ENCODE measurements around the gene KCTD8. TPM values are rescaled to one million over a fixed set of nuclear protein-coding genes. Genes with fewer than 3 reads are reported as not detected.

Gene KCTD8
- total and polyA plus RNA-seq, 7 experiments from 2014 or later, result not detected

GRCh38 chr4:44422912-44423311 lies 25.7 kb downstream of the KCTD8 start:
- Histone ChIP-seq H3K36me3 (ENCODE audit: control insufficient read depth in 2 of 3, insufficient read depth in 3 of 3, low read length in 3 of 3) (no peaks in the 10 kb centered on the region), H3K4me3 (ENCODE audit: low read length) (no peak overlapping the region), H3K4me1 (ENCODE audit: control insufficient read depth in 2 of 2, insufficient read depth in 2 of 2, low read length in 2 of 2) (no peaks in the 10 kb centered on the region), H3K27ac (ENCODE audit: low read depth, low read length) (no peak overlapping the region), H3K9me3 (ENCODE audit: control insufficient read depth in 2 of 3, low read length in 3 of 3) (no peaks in the 10 kb centered on the region), H3K27me3 (ENCODE audit: control insufficient read depth in 2 of 2, insufficient read depth in 2 of 2, low read length in 2 of 2) (no peaks in the 10 kb centered on the region)
- Mint-ChIP-seq H3K36me3 (no peaks in the 10 kb centered on the region), H3K9me3 (peaks cover 0 to 19% (median 0%) of the 10 kb centered on the region in 11 donors), H3K4me3 (no peak overlapping the region), H3K27me3 (no peaks in the 10 kb centered on the region), H3K27ac (no peak overlapping the region), H3K4me1 (peaks cover 0 to 2% (median 0%) of the 10 kb centered on the region in 7 donors)
- DNase-seq (no peak), ATAC-seq (no peak)
- ChIA-PET POLR2A (no interaction called here), CTCF (no interaction called here)
- intact Hi-C loops (cut with micrococcal nuclease), result no loop called here

- ChIA-PET CTCF (no interaction called here), POLR2A (no interaction called here)
- Histone ChIP-seq H3K36me3 (ENCODE audit: control insufficient read depth in 2 of 3, insufficient read depth in 3 of 3, low read length in 3 of 3) (no peaks in the 10 kb centered on the region), H3K27ac (ENCODE audit: low read depth, low read length) (no peak overlapping the region), H3K27me3 (ENCODE audit: control insufficient read depth in 2 of 2, insufficient read depth in 2 of 2, low read length in 2 of 2) (no peaks in the 10 kb centered on the region), H3K4me3 (ENCODE audit: low read length) (no peak overlapping the region), H3K4me1 (ENCODE audit: control insufficient read depth in 2 of 2, insufficient read depth in 2 of 2, low read length in 2 of 2) (no peaks in the 10 kb centered on the region), H3K9me3 (ENCODE audit: control insufficient read depth in 2 of 3, low read length in 3 of 3) (no peaks in the 10 kb centered on the region)
- H3K9me3 Mint-ChIP-seq, result peaks cover 0 to 19% (median 0%) of the 10 kb centered on the region in 11 donors
- H3K27me3 Mint-ChIP-seq, result no peaks in the 10 kb centered on the region
- no peak overlapping the region for H3K4me3 Mint-ChIP-seq
- H3K4me1 Mint-ChIP-seq, result peaks cover 0 to 2% (median 0%) of the 10 kb centered on the region in 7 donors
- DNase-seq (no peak), ATAC-seq (no peak)
- no peak overlapping the region for H3K27ac Mint-ChIP-seq
- no peaks in the 10 kb centered on the region for H3K36me3 Mint-ChIP-seq
- intact Hi-C loops (cut with micrococcal nuclease), result no loop called here
Measured at GRCh38 chr4:44421330-44422065, 27.1 kb downstream of the KCTD8 start.

GRCh38 chr4:44415251-44415650 lies 33.4 kb downstream of the KCTD8 start:
- H3K4me3 Mint-ChIP-seq, result no peak overlapping the region
- no peaks in the 10 kb centered on the region for H3K36me3 Mint-ChIP-seq
- Histone ChIP-seq H3K27ac (ENCODE audit: low read depth, low read length) (no peak overlapping the region), H3K4me3 (ENCODE audit: low read length) (no peak overlapping the region), H3K4me1 (ENCODE audit: control insufficient read depth in 2 of 2, insufficient read depth in 2 of 2, low read length in 2 of 2) (no peaks in the 10 kb centered on the region), H3K27me3 (ENCODE audit: control insufficient read depth in 2 of 2, insufficient read depth in 2 of 2, low read length in 2 of 2) (no peaks in the 10 kb centered on the region), H3K36me3 (ENCODE audit: control insufficient read depth in 2 of 3, insufficient read depth in 3 of 3, low read length in 3 of 3) (no peaks in the 10 kb centered on the region), H3K9me3 (ENCODE audit: control insufficient read depth in 2 of 3, low read length in 3 of 3) (no peaks in the 10 kb centered on the region)
- H3K27me3 Mint-ChIP-seq, result no peaks in the 10 kb centered on the region
- peaks cover 0 to 25% (median 6%) of the 10 kb centered on the region in 11 donors for H3K9me3 Mint-ChIP-seq
- CTCF ChIA-PET, result no interaction called here
- DNase-seq (no peak), ATAC-seq (no peak)
- POLR2A ChIA-PET, result no interaction called here
- intact Hi-C loops (cut with micrococcal nuclease), result no loop called here
- H3K27ac Mint-ChIP-seq, result no peak overlapping the region
- peaks cover 0 to 2% (median 0%) of the 10 kb centered on the region in 7 donors for H3K4me1 Mint-ChIP-seq

DNA sequence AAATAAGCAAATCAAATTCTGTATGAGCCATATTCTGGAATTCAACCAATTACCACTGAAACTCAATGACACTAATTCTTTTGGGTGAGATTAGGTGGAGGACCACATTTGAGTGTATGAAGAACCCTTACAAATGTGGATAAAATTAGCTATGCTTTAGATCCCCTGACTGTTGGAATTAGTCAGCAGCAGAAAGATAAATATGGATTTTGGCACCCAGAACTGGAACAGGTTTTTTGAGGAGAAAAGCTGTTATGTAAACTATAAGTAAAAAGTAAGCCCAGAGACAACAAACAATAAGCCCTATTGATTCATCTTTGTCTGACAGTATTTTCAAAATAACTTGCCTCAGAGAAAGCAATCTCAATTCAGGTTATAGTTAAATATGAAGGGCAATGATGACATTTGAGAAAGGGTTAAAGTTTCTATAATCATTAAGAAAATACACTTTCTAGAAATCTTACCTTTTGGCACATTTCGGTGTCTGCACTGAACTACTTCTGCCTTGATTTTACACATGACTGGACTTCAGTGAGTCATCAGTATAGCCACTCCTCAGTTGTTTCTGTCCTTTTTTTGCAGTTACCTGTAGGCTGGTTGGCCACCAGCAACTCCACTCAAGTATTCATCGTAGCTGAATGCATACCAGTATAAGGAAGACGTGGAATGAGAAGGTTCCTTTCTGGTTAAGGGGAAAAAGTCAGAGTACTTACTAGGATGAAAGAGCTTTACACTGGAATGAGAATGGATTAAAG lies 80.0 kb downstream of the KCTD8 start:
- intact Hi-C loops (cut with micrococcal nuclease), result no loop called here
- ATAC-seq (no peak), DNase-seq (no peak)
- Histone ChIP-seq H3K9me3 (ENCODE audit: control insufficient read depth in 2 of 3, low read length in 3 of 3) (no peaks in the 10 kb centered on the region), H3K4me3 (ENCODE audit: low read length) (no peak overlapping the region), H3K27ac (ENCODE audit: low read depth, low read length) (no peak overlapping the region), H3K36me3 (ENCODE audit: control insufficient read depth in 2 of 3, insufficient read depth in 3 of 3, low read length in 3 of 3) (no peaks in the 10 kb centered on the region), H3K27me3 (ENCODE audit: control insufficient read depth in 2 of 2, insufficient read depth in 2 of 2, low read length in 2 of 2) (no peaks in the 10 kb centered on the region), H3K4me1 (ENCODE audit: control insufficient read depth in 2 of 2, insufficient read depth in 2 of 2, low read length in 2 of 2) (no peaks in the 10 kb centered on the region)
- H3K27ac Mint-ChIP-seq, result no peak overlapping the region
- H3K4me1 Mint-ChIP-seq, result no peaks in the 10 kb centered on the region
- H3K9me3 Mint-ChIP-seq, result peaks cover 0 to 8% (median 3%) of the 10 kb centered on the region in 11 donors
- CTCF ChIA-PET, result no interaction called here
- POLR2A ChIA-PET, result no interaction called here
- H3K4me3 Mint-ChIP-seq, result no peak overlapping the region
- no peaks in the 10 kb centered on the region for H3K36me3 Mint-ChIP-seq
- no peaks in the 10 kb centered on the region for H3K27me3 Mint-ChIP-seq

DNA sequence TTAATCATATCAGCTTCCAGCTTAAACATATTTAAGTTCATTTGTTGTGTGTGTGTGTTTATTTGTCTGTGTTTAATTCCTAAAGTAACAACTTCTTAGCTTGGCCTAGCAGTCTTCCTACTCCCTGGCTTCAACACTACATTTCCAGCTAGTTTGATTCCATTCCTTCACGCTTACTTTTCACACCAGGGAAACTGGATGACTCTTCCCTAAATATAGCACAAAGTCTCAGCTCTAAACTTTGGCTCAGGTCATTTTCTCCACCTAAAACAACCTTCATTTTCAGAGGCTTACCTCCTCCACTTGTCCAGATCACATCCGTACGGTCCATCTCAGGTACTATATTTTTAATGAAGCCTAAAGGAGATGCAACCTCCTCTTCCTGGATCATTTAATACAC lies 94.4 kb downstream of the KCTD8 start:
- no peaks in the 10 kb centered on the region for H3K9me3 ChIP-seq (ENCODE audit: control insufficient read depth in 2 of 3, low read length in 3 of 3)
- Mint-ChIP-seq H3K4me3 (no peak overlapping the region), H3K4me1 (no peaks in the 10 kb centered on the region), H3K27me3 (no peaks in the 10 kb centered on the region), H3K9me3 (peaks cover 0 to 11% (median 0%) of the 10 kb centered on the region in 11 donors), H3K36me3 (no peaks in the 10 kb centered on the region), H3K27ac (no peak overlapping the region)
- ATAC-seq (no peak), DNase-seq (no peak)
- ChIA-PET CTCF (no interaction called here), POLR2A (no interaction called here)
- H3K27me3 ChIP-seq (ENCODE audit: control insufficient read depth in 2 of 2, insufficient read depth in 2 of 2, low read length in 2 of 2), result no peaks in the 10 kb centered on the region
- H3K4me1 ChIP-seq (ENCODE audit: control insufficient read depth in 2 of 2, insufficient read depth in 2 of 2, low read length in 2 of 2), result no peaks in the 10 kb centered on the region
- intact Hi-C loops (cut with micrococcal nuclease), result no loop called here
- no peak overlapping the region for H3K4me3 ChIP-seq (ENCODE audit: low read length)
- no peak overlapping the region for H3K27ac ChIP-seq (ENCODE audit: low read depth, low read length)
- H3K36me3 ChIP-seq (ENCODE audit: control insufficient read depth in 2 of 3, insufficient read depth in 3 of 3, low read length in 3 of 3), result no peaks in the 10 kb centered on the region

DNA sequence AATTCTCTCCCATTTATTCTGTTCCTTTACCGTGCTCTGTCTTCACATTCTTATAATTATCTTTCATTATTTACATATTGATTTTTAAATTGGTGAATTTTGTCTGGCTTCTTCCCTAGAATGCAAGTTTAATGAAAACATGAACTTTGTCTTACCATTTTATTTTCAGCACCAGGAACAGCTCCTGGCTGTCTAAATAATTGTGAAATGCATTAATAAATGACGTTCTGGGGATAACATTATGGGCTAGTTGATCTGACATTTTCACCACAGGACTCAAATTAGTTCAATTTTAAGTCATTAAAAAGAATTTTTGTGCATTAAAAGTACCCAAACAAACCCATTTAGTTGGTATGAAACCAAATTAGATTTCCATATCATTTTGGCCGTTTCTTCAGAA lies 97.5 kb downstream of the KCTD8 start:
- Histone ChIP-seq H3K27ac (ENCODE audit: low read depth, low read length) (no peak overlapping the region), H3K4me1 (ENCODE audit: control insufficient read depth in 2 of 2, insufficient read depth in 2 of 2, low read length in 2 of 2) (no peaks in the 10 kb centered on the region), H3K4me3 (ENCODE audit: low read length) (no peak overlapping the region), H3K9me3 (ENCODE audit: control insufficient read depth in 2 of 3, low read length in 3 of 3) (no peaks in the 10 kb centered on the region), H3K36me3 (ENCODE audit: control insufficient read depth in 2 of 3, insufficient read depth in 3 of 3, low read length in 3 of 3) (no peaks in the 10 kb centered on the region), H3K27me3 (ENCODE audit: control insufficient read depth in 2 of 2, insufficient read depth in 2 of 2, low read length in 2 of 2) (no peaks in the 10 kb centered on the region)
- DNase-seq, result no peak
- CTCF ChIA-PET, result no interaction called here
- no peaks in the 10 kb centered on the region for H3K27me3 Mint-ChIP-seq
- H3K27ac Mint-ChIP-seq, result no peak overlapping the region
- intact Hi-C loops (cut with micrococcal nuclease), result no loop called here
- H3K9me3 Mint-ChIP-seq, result peaks cover 0 to 11% (median 2%) of the 10 kb centered on the region in 11 donors
- no peaks in the 10 kb centered on the region for H3K36me3 Mint-ChIP-seq
- ATAC-seq, result no peak
- H3K4me3 Mint-ChIP-seq, result no peak overlapping the region
- POLR2A ChIA-PET, result no interaction called here
- no peaks in the 10 kb centered on the region for H3K4me1 Mint-ChIP-seq

DNA sequence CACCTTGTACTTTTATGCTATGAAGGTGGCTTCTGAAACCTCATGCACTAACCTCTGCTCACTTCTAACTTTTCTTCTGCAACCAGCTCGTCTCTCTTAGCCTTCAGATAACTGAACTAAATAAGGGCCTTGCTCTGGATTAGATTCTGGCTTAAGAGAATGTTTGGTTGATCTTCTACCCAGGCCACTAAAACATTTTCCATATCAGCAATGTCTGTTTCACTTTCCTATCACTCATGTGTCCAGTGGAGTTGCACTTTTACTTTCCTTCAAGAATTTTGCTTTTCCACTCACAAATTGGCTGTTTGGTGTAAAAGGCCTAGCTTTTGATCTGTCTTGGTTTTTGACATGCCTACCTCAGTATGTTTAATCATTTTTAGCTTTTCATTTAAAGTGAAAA lies 105.8 kb downstream of the KCTD8 start:
- Histone ChIP-seq H3K36me3 (ENCODE audit: control insufficient read depth in 2 of 3, insufficient read depth in 3 of 3, low read length in 3 of 3) (no peaks in the 10 kb centered on the region), H3K4me1 (ENCODE audit: control insufficient read depth in 2 of 2, insufficient read depth in 2 of 2, low read length in 2 of 2) (no peaks in the 10 kb centered on the region), H3K27me3 (ENCODE audit: control insufficient read depth in 2 of 2, insufficient read depth in 2 of 2, low read length in 2 of 2) (no peaks in the 10 kb centered on the region), H3K9me3 (ENCODE audit: control insufficient read depth in 2 of 3, low read length in 3 of 3) (no peaks in the 10 kb centered on the region), H3K27ac (ENCODE audit: low read depth, low read length) (no peak overlapping the region), H3K4me3 (ENCODE audit: low read length) (no peak overlapping the region)
- Mint-ChIP-seq H3K4me3 (no peak overlapping the region), H3K27me3 (no peaks in the 10 kb centered on the region), H3K4me1 (no peaks in the 10 kb centered on the region), H3K9me3 (peaks cover 0 to 16% (median 2%) of the 10 kb centered on the region in 11 donors), H3K27ac (no peak overlapping the region), H3K36me3 (no peaks in the 10 kb centered on the region)
- intact Hi-C loops (cut with micrococcal nuclease), result no loop called here
- DNase-seq (no peak), ATAC-seq (no peak)
- CTCF ChIA-PET, result no interaction called here
- POLR2A ChIA-PET, result no interaction called here

Data from naive thymus-derived CD4-positive, alpha-beta T cell (primary cell).